HepG2 (cell line): ENCODE measurements around the gene PSMD1. TPM values are rescaled to one million over a fixed set of nuclear protein-coding genes. Genes with fewer than 3 reads are reported as not detected.
A peak's percentile ranks its signal among the peaks of the same experiment; 100 is the strongest.

Source experiments
- AHR ChIP-seq: IDR thresholded peaks from 2 replicates; pipeline ENCODE4 v1.6.1; 2018; ENCODE audit warnings: missing genetic modification reagents, missing compliant biosample characterization
- BHLHE40 ChIP-seq: IDR thresholded peaks from 2 replicates; pipeline ENCODE4 v1.6.1; 2011; ENCODE audit warnings: low read length, improper control_type of control experiment
- CCDC6 ChIP-seq: sonication (generic); formaldehyde crosslinking; IDR thresholded peaks from 2 replicates; pipeline ENCODE4 v1.8.1; 2022; ENCODE audit warnings: mild to moderate bottlenecking, missing genetic modification reagents, moderate library complexity
- FOXM1 ChIP-seq: sonication (generic); formaldehyde crosslinking; IDR thresholded peaks from 2 replicates; pipeline ENCODE4 v1.5.0; 2020; ENCODE audit warnings: missing genetic modification reagents
- GABPA ChIP-seq, 2 experiments: IDR thresholded peaks; 2 replicates each; pipeline ENCODE4 v1.6.1; 2011 to 2016; ENCODE audit warnings: low read depth in 2 of 2, low read length in 1 of 2, missing biosample characterization in 1 of 2, missing genetic modification characterization in 1 of 2
- NFE2L1 ChIP-seq: sonication (generic); formaldehyde crosslinking; IDR thresholded peaks from 2 replicates; pipeline ENCODE4 v1.4.0; 2020; ENCODE audit warnings: missing genetic modification reagents, mild to moderate bottlenecking, borderline replicate concordance
- NFYC ChIP-seq: IDR thresholded peaks from 2 replicates; pipeline ENCODE4 v1.6.1; 2016; ENCODE audit warnings: missing genetic modification reagents, missing compliant biosample characterization
- REXO4 ChIP-seq: sonication (generic); formaldehyde crosslinking; IDR thresholded peaks from 2 replicates; pipeline ENCODE4 v1.8.0; 2022; ENCODE audit warnings: missing genetic modification reagents, mild to moderate bottlenecking, borderline replicate concordance
- RFXAP ChIP-seq: sonication (generic); formaldehyde crosslinking; IDR thresholded peaks from 2 replicates; pipeline ENCODE4 v1.4.0; 2020; ENCODE audit warnings: missing genetic modification reagents, borderline replicate concordance
- SNRNP70 ChIP-seq: fragments of 200-400 bp; formaldehyde crosslinking; IDR thresholded peaks from 2 replicates; pipeline ENCODE4 v1.6.1; 2017; ENCODE audit warnings: mild to moderate bottlenecking, low read depth, low read length, moderate library complexity
- TP53 ChIP-seq: sonication (generic); formaldehyde crosslinking; conservative IDR thresholded peaks from 2 replicates; pipeline ENCODE4 v1.4.0; 2020; ENCODE audit warnings: missing genetic modification reagents
- ZNF333 ChIP-seq: sonication (generic); formaldehyde crosslinking; IDR thresholded peaks from 2 replicates; pipeline ENCODE4 v1.4.0; 2020; ENCODE audit warnings: mild to moderate bottlenecking, missing genetic modification reagents, borderline replicate concordance
- ZNF468 ChIP-seq: sonication (generic); formaldehyde crosslinking; IDR thresholded peaks from 2 replicates; pipeline ENCODE4 v1.8.0; 2022; ENCODE audit warnings: mild to moderate bottlenecking, moderate library complexity, missing genetic modification reagents
- ZNF547 ChIP-seq: sonication (generic); formaldehyde crosslinking; IDR thresholded peaks from 2 replicates; pipeline ENCODE4 v1.5.1; 2020; ENCODE audit warnings: mild to moderate bottlenecking, missing genetic modification reagents
- ZNF556 ChIP-seq: sonication (generic); formaldehyde crosslinking; IDR thresholded peaks from 2 replicates; pipeline ENCODE4 v1.4.0; 2020; ENCODE audit warnings: mild to moderate bottlenecking, missing genetic modification reagents, borderline replicate concordance
- ZNF563 ChIP-seq: sonication (generic); formaldehyde crosslinking; IDR thresholded peaks from 2 replicates; pipeline ENCODE4 v1.8.0; 2022; ENCODE audit warnings: mild to moderate bottlenecking, moderate library complexity, missing genetic modification reagents
- ZNF773 ChIP-seq: sonication (generic); formaldehyde crosslinking; IDR thresholded peaks from 2 replicates; pipeline ENCODE4 v1.4.0; 2020; ENCODE audit warnings: missing genetic modification reagents, borderline replicate concordance
- ZNF891 ChIP-seq: sonication (generic); formaldehyde crosslinking; IDR thresholded peaks from 2 replicates; pipeline ENCODE4 v1.5.0; 2020; ENCODE audit warnings: mild to moderate bottlenecking, missing genetic modification reagents
- polyA plus RNA-seq, 8 experiments: library from polyadenylated mRNA; depleted of rRNA in 3 of 8; stranded (reverse) in 7 of 8; unstranded in 1 of 8; fragments of >200 nt; fragmentation: Illumina TruSeq in 4 of 8; extraction: Trizol in 4 of 8; gene quantifications; 2 replicates each; pipeline versions ENCODE4 v1.2.1 to v1.2.3, GENCODE V29; 2011 to 2016; ENCODE audit warnings: low read depth in 4 of 8, missing spikeins in 1 of 8, mixed read lengths in 1 of 8; ENCODE audit not compliant: insufficient read depth in 1 of 8
- total RNA-seq, 5 experiments: library from RNA; depleted of rRNA; stranded (reverse); fragments of >200 nt; fragmentation: Illumina TruSeq; extraction: Trizol; gene quantifications; 2 replicates each; pipeline ENCODE4 v1.2.3, GENCODE V29; 2016; ENCODE audit warnings: low read depth in 1 of 5
- TF ChIP-seq, protein P1 (sequence below): IDR thresholded peaks from 2 replicates; pipeline ENCODE4 v1.6.1; 2016; ENCODE audit warnings: low read depth, control low read depth
- TF ChIP-seq, protein P2 (sequence below): sonication (generic); formaldehyde crosslinking; IDR thresholded peaks from 2 replicates; pipeline ENCODE4 v1.4.0; 2020; ENCODE audit warnings: mild to moderate bottlenecking, missing genetic modification reagents
- TF ChIP-seq, protein P3 (sequence below): sonication (generic); formaldehyde crosslinking; IDR thresholded peaks from 2 replicates; pipeline ENCODE4 v1.5.1; 2020; ENCODE audit warnings: missing genetic modification reagents, mild to moderate bottlenecking, borderline replicate concordance
- TF ChIP-seq, protein P4 (sequence below), 2 experiments: sonication (generic) in 1 of 2; formaldehyde crosslinking in 1 of 2; IDR thresholded peaks; 2 replicates each; pipeline versions ENCODE4 v1.4.0 to v1.6.1; 2016 to 2020; ENCODE audit warnings: borderline replicate concordance in 1 of 2, low read depth in 1 of 2, mild to moderate bottlenecking in 1 of 2, missing genetic modification reagents in 1 of 2

The PSMD1 gene
- total and polyA plus RNA-seq, 2 of the 13 experiments (the other 11 are each of a cell fraction or from before 2014, with no cell fraction given), result 136 to 191 TPM

DNA sequence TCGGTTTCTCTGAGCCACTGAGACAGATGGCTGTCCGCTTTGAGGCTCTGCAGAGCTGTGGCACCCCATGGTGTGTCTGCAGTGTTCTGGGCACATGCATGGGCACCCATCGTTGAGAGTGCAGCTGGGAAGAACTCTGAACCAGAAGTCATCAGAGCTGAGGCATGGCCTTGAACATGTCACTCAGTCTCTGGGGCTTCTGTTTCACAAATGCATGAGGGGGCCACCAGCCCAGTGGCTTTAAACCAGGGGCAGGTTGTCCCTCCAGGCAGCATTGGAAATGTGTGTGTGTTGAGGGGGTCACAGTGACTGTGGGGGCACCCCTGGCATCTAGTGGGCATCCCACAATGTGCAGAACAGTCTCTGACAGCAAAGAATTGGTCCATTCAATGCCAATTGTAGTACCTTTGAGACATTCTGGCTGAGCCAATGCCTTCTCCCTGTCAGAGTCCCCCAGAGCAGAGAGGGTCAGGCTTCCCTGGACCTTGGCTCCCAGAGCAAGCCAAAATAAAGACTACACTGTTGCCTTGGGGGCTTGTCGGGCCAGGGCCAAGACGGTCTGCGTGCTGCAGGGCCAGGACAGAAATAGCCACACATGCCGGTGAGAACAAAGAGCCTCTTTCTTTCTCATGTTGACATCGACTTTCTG is 9.3 kb upstream of the PSMD1 start (continued):
- TF ChIP-seq FOXM1 (CRISPR knock-in tag) (no peak), SNRNP70 (no peak), ZNF468 (CRISPR knock-in tag) (no peak), ZNF563 (no peak), ZNF547 (CRISPR knock-in tag) (0 out of 2 replicates have a peak, but pooled peaks have one; percentile 50), CCDC6 (CRISPR knock-in tag) (no peak), ZNF773 (no peak), ZNF556 (CRISPR knock-in tag) (no peak), NFYC (CRISPR knock-in tag) (no peak), RFXAP (CRISPR knock-in tag) (peak; percentile 64; the same call in 1 of the 2 replicates), TP53 (CRISPR knock-in tag) (peak; percentile 71; the same call in 1 of the 2 replicates), NFE2L1 (no peak), ZNF333 (CRISPR knock-in tag) (no peak), GABPA (IDR thresholded peaks at IDR 0.05; ENCODE audit: low read depth, low read length) (no peak), GABPA (CRISPR knock-in tag; IDR thresholded peaks at IDR 0.05; ENCODE audit: low read depth) (no peak), AHR (CRISPR knock-in tag) (no peak), REXO4 (CRISPR knock-in tag) (no peak), BHLHE40 (0 out of 2 replicates have a peak, but pooled peaks have one; percentile 21), ZNF891 (CRISPR knock-in tag) (no peak)
- TF ChIP-seq, protein P1, sequence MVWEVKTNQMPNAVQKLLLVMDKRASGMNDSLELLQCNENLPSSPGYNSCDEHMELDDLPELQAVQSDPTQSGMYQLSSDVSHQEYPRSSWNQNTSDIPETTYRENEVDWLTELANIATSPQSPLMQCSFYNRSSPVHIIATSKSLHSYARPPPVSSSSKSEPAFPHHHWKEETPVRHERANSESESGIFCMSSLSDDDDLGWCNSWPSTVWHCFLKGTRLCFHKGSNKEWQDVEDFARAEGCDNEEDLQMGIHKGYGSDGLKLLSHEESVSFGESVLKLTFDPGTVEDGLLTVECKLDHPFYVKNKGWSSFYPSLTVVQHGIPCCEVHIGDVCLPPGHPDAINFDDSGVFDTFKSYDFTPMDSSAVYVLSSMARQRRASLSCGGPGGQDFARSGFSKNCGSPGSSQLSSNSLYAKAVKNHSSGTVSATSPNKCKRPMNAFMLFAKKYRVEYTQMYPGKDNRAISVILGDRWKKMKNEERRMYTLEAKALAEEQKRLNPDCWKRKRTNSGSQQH, result no peak
- TF ChIP-seq, protein P2, sequence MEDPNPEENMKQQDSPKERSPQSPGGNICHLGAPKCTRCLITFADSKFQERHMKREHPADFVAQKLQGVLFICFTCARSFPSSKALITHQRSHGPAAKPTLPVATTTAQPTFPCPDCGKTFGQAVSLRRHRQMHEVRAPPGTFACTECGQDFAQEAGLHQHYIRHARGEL, result no peak
- TF ChIP-seq, protein P3, sequence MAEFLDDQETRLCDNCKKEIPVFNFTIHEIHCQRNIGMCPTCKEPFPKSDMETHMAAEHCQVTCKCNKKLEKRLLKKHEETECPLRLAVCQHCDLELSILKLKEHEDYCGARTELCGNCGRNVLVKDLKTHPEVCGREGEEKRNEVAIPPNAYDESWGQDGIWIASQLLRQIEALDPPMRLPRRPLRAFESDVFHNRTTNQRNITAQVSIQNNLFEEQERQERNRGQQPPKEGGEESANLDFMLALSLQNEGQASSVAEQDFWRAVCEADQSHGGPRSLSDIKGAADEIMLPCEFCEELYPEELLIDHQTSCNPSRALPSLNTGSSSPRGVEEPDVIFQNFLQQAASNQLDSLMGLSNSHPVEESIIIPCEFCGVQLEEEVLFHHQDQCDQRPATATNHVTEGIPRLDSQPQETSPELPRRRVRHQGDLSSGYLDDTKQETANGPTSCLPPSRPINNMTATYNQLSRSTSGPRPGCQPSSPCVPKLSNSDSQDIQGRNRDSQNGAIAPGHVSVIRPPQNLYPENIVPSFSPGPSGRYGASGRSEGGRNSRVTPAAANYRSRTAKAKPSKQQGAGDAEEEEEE, result 0 out of 2 replicates have a peak, but pooled peaks have one; percentile 70
- TF ChIP-seq, protein P4, sequence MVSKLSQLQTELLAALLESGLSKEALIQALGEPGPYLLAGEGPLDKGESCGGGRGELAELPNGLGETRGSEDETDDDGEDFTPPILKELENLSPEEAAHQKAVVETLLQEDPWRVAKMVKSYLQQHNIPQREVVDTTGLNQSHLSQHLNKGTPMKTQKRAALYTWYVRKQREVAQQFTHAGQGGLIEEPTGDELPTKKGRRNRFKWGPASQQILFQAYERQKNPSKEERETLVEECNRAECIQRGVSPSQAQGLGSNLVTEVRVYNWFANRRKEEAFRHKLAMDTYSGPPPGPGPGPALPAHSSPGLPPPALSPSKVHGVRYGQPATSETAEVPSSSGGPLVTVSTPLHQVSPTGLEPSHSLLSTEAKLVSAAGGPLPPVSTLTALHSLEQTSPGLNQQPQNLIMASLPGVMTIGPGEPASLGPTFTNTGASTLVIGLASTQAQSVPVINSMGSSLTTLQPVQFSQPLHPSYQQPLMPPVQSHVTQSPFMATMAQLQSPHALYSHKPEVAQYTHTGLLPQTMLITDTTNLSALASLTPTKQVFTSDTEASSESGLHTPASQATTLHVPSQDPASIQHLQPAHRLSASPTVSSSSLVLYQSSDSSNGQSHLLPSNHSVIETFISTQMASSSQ (IDR thresholded peaks at IDR 0.05; ENCODE audit: low read depth), result no peak
- TF ChIP-seq, protein P4 (CRISPR knock-in tag; IDR thresholded peaks at IDR 0.05; ENCODE audit: borderline replicate concordance), result no peak; the same call in 1 of the 2 replicates
